Gastroesophageal sphincter (tissue), 4 donors: Measurements from ENCODE around the gene NSA2. TPM values are rescaled to one million over a fixed set of nuclear protein-coding genes. Genes with fewer than 3 reads are reported as not detected.

Experiments used
- ATAC-seq: fragments of 150-250 bp; one replicate; pipeline ENCODE4 v1.9.1; 2016; ENCODE audit warnings: mild to moderate bottlenecking, moderate library complexity
- H3K27ac ChIP-seq, 4 donors: fragments of 200-600 bp; sonication (generic) in 3 of 4; 1 replicate in 3 of 4; 2 replicates in 1 of 4; pipeline ENCODE4 v1.5.1; 2016 to 2019
- H3K27me3 ChIP-seq: fragments of 200-600 bp; sonication (generic); one replicate; pipeline ENCODE4 v1.5.1; 2019
- H3K36me3 ChIP-seq, 2 donors: fragments of 200-600 bp; sonication (generic); one replicate each; pipeline ENCODE4 v1.5.1; 2019; ENCODE audit warnings: control low read depth in 1 of 2
- H3K4me1 ChIP-seq, 3 donors: fragments of 200-600 bp; sonication (generic); 1 replicate in 2 of 3; 2 replicates in 1 of 3; pipeline ENCODE4 v1.5.1; 2016 to 2019; ENCODE audit warnings: control low read depth in 2 of 3
- H3K4me3 ChIP-seq, 2 donors: fragments of 200-600 bp; sonication (generic); one replicate each; pipeline ENCODE4 v1.5.1; 2019; ENCODE audit warnings: mild to moderate bottlenecking in 1 of 2, moderate library complexity in 1 of 2
- H3K9me3 ChIP-seq, 3 donors: fragments of 200-600 bp; sonication (generic); one replicate each; pipeline ENCODE4 v1.5.1; 2017 to 2019; ENCODE audit warnings: control low read depth in 2 of 3
- CTCF ChIP-seq, 4 experiments: fragments of 200-600 bp in 2 of 4; fragments of 450-650 bp in 2 of 4; sonication (generic) in 1 of 4; IDR thresholded peaks; one replicate each; pipeline ENCODE4 v1.5.1; 2017 to 2019; ENCODE audit warnings: antibody characterized with exemption in 4 of 4, mild to moderate bottlenecking in 2 of 4, moderate library complexity in 2 of 4
- EP300 ChIP-seq: sonication (generic); formaldehyde crosslinking; IDR thresholded peaks from one replicate; pipeline ENCODE4 v1.6.1; 2017; ENCODE audit warnings: antibody characterized with exemption, mild to moderate bottlenecking
- POLR2A ChIP-seq, 2 donors: fragments of 450-650 bp; IDR thresholded peaks; one replicate each; pipeline ENCODE4 v1.6.1; 2017; ENCODE audit warnings: antibody characterized with exemption in 2 of 2, mild to moderate bottlenecking in 2 of 2, moderate library complexity in 1 of 2
- POLR2AphosphoS5 ChIP-seq: sonication (generic); formaldehyde crosslinking; IDR thresholded peaks from one replicate; pipeline ENCODE4 v1.6.1; 2017; ENCODE audit warnings: antibody characterized with exemption
- WGBS, 2 donors: methylation state at CpG; one replicate each; pipeline ENCODE4 v1.1.5; 2018; ENCODE audit warnings: low coverage in 1 of 2; 5-methylcytosine and 5-hydroxymethylcytosine counted together
- total RNA-seq, 4 donors: library from RNA; depleted of rRNA; stranded (reverse); fragments of >200 nt; gene quantifications; one replicate each; pipeline ENCODE4 v1.1.0, GENCODE V29; 2016

NSA2 gene
- 100 to 1,000 TPM; 101 to 138 (median 120) TPM for total RNA-seq

- 0 to 1% methylated on average over 19 to 21 of the region's 54 CpGs for WGBS, 2 donors
- Histone ChIP-seq H3K4me3 (peak within 1 kb of the TSS; percentile 92 to 94), H3K27ac (peak within 1 kb of the TSS; percentile 37 to 85 (median 83)), H3K27me3 (no peaks in the 10 kb centered on the region), H3K36me3 (peaks cover 0 to 48% of the 10 kb centered on the region in 2 donors), H3K4me1 (peaks cover 5 to 40% (median 18%) of the 10 kb centered on the region in 3 donors), H3K9me3 (no peaks in the 10 kb centered on the region)
- TF ChIP-seq EP300 (no peak), CTCF (IDR thresholded peaks at IDR 0.05) (no peak), POLR2AphosphoS5 (peak; percentile 67), POLR2A (IDR thresholded peaks at IDR 0.05) (peak in 1 of 2 donors; percentile 27)
- ATAC-seq, result peak; percentile 98
These were observed at the start of gene NSA2, which contains the start of gene GFM2 for GRCh38 chr5:74766849-74767578. Gene NSA2 (plus strand): TSS chr5:74767249. CDS start chr5:74767361, 112 bp downstream. Gene GFM2 (minus strand): TSS chr5:74767117. CDS start chr5:74763742, 3,375 bp downstream.

- no peak for ATAC-seq
- Histone ChIP-seq H3K36me3 (peaks cover 3 to 87% of the 10 kb centered on the region in 2 donors), H3K4me1 (no peaks in the 10 kb centered on the region), H3K27ac (no peak overlapping the region), H3K27me3 (no peaks in the 10 kb centered on the region), H3K9me3 (no peaks in the 10 kb centered on the region), H3K4me3 (no peak overlapping the region)
- WGBS, 2 donors, result 40 to 67% methylated on average over 1 of the region's 1 CpG
- no peak for TF ChIP-seq POLR2AphosphoS5
- no peak for TF ChIP-seq EP300
- TF ChIP-seq CTCF (IDR thresholded peaks at IDR 0.05), result no peak
- TF ChIP-seq POLR2A (IDR thresholded peaks at IDR 0.05), result no peak
These were observed 49.5 kb upstream of the NSA2 start for GRCh38 chr5:74717596-74717995.

GRCh38 chr5:74722271-74722670, 44.8 kb upstream of the NSA2 start:
- WGBS, 2 donors, result 47 to 77% methylated on average over 1 of the region's 1 CpG
- TF ChIP-seq EP300, result no peak
- no peak for TF ChIP-seq POLR2A (IDR thresholded peaks at IDR 0.05)
- TF ChIP-seq CTCF (IDR thresholded peaks at IDR 0.05), result no peak
- no peak for TF ChIP-seq POLR2AphosphoS5
- ATAC-seq, result no peak
- H3K27me3 ChIP-seq, result no peaks in the 10 kb centered on the region
- peaks cover 0 to 99% of the 10 kb centered on the region in 2 donors for H3K36me3 ChIP-seq
- H3K9me3 ChIP-seq, result no peaks in the 10 kb centered on the region
- H3K4me1 ChIP-seq, result no peaks in the 10 kb centered on the region
- H3K4me3 ChIP-seq, result no peak overlapping the region
- no peak overlapping the region for H3K27ac ChIP-seq

DNA sequence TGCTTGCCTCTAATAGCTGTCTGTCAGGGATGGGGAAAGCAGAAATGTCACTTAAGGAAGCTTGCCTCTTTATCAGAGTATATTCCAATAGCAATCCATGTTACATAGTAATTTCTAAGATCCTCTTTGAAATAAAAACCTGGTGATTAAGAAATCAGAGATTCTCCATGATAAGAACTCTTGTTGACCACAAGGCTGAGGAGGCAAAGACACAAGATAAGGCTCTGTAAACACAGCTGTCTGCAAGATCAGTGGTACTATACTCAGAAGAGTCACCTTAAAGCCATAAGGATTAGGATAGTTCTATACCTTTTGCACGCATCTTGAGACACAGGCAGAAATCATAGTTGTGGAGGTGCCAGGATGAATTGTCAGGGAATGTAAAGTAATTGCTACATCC, 41.7 kb upstream of the NSA2 start:
- Histone ChIP-seq H3K36me3 (peaks cover 0 to 97% of the 10 kb centered on the region in 2 donors), H3K27me3 (no peaks in the 10 kb centered on the region), H3K4me1 (no peaks in the 10 kb centered on the region), H3K9me3 (no peaks in the 10 kb centered on the region), H3K27ac (no peak overlapping the region), H3K4me3 (no peak overlapping the region)
- ATAC-seq, result no peak
- 73 to 88% methylated on average over 1 of the region's 1 CpG for WGBS, 2 donors
- no peak for TF ChIP-seq CTCF (IDR thresholded peaks at IDR 0.05)
- no peak for TF ChIP-seq POLR2A (IDR thresholded peaks at IDR 0.05)
- TF ChIP-seq POLR2AphosphoS5, result no peak
- TF ChIP-seq EP300, result no peak

DNA sequence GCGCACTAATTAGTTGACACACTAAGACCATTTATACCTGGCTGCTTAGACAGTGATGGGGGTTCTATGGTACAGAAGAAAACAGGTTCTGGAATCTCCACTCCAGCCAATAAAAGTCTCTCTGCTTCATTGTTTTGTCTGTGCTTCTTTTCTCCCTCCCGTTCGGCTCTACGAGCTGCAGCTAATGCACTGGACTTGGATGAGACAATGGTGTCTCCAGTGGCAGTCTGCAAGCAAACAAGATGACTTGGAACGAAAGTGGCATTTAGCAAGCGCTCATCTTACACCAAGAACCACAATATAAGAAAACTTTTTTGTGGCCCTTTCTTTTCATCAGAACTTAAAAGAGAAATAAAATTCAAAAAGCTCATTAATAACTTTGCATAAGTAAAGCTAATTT, 30.3 kb upstream of the NSA2 start:
- H3K36me3 ChIP-seq, result peaks cover 3 to 92% of the 10 kb centered on the region in 2 donors

More for the DNA sequence above, 30.3 kb upstream of the NSA2 start:
- ATAC-seq, result no peak
- Histone ChIP-seq H3K27ac (no peak overlapping the region), H3K27me3 (no peaks in the 10 kb centered on the region), H3K4me3 (no peak overlapping the region), H3K4me1 (no peaks in the 10 kb centered on the region), H3K9me3 (no peaks in the 10 kb centered on the region)
- 73 to 97% methylated on average over 5 to 6 of the region's 6 CpGs for WGBS, 2 donors
- no peak for TF ChIP-seq CTCF (IDR thresholded peaks at IDR 0.05)
- no peak for TF ChIP-seq EP300
- no peak for TF ChIP-seq POLR2AphosphoS5
- no peak for TF ChIP-seq POLR2A (IDR thresholded peaks at IDR 0.05)
